ENCODE results near the gene UCP2. TPM values are rescaled to one million over a fixed set of nuclear protein-coding genes. Genes with fewer than 3 reads are reported as not detected.

The UCP2 gene
- total RNA-seq, 1 experiment from 2014 or later = 22.7 TPM

GRCh38 chr11:73929388-73929787 lies 53.3 kb downstream of the UCP2 start:
- DNase-seq (ENCODE audit: low read depth) = no peak
- in situ Hi-C loops (cut with HindIII; ENCODE audit: low pct_unique_long_range_greater_than_20kb, low sequenced_read_pairs) = no loop called here

Other genes starting within 250 kb of the UCP2 start
- 82.9 and 88.0 TPM in 2 replicates for gene RAB6A, start 221.8 kb downstream of the UCP2 start, total RNA-seq (2014; rRNA removed; shearing (Covaris generic); ENCODE audit: low replicate concordance)
- gene MRPL48, start 195.0 kb downstream of the UCP2 start, total RNA-seq (2014; rRNA removed; shearing (Covaris generic); ENCODE audit: low replicate concordance) = 27.5 and 44.3 TPM in 2 replicates
- 60.5 and 92.4 TPM in 2 replicates for gene COA4, start 106.0 kb downstream of the UCP2 start, total RNA-seq (2014; rRNA removed; shearing (Covaris generic); ENCODE audit: low replicate concordance)
- gene PAAF1, start 105.8 kb downstream of the UCP2 start, total RNA-seq (2014; rRNA removed; shearing (Covaris generic); ENCODE audit: low replicate concordance) = 13.2 and 16.2 TPM in 2 replicates
- 2.4 TPM in 1 of 2 replicates, not detected in the other for gene DNAJB13, start 31.8 kb downstream of the UCP2 start, total RNA-seq (2014; rRNA removed; shearing (Covaris generic); ENCODE audit: low replicate concordance)
- gene UCP3, start 26.2 kb upstream of the UCP2 start, total RNA-seq (2014; rRNA removed; shearing (Covaris generic); ENCODE audit: low replicate concordance) = 0.12 TPM in 1 of 2 replicates, not detected in the other
- 28.4 and 32.4 TPM in 2 replicates for gene C2CD3, start 188.2 kb upstream of the UCP2 start, total RNA-seq (2014; rRNA removed; shearing (Covaris generic); ENCODE audit: low replicate concordance)
- gene PPME1, start 188.4 kb upstream of the UCP2 start, total RNA-seq (2014; rRNA removed; shearing (Covaris generic); ENCODE audit: low replicate concordance) = 92.8 and 103 TPM in 2 replicates